UCSD-AML1 (cell line): ENCODE measurements around the gene TCF21.
"Not testable (repeated sequence)": the region's sequence is repeated elsewhere in the genome, so short reads cannot be mapped to it uniquely, and the experiment has no call there.

Experiments used
- DNase-seq: peaks from one replicate; lab custom pipeline; 2025; ENCODE audit not compliant: unreplicated experiment; lab: John Stamatoyannopoulos, UW

Gene TCF21

GRCh38 chr6:133888929-133889556, at the start of gene TCF21:
TSS of gene TCF21 (plus strand) at chr6:133889113. CDS start at chr6:133889398, 285 bp downstream.
- no peak for DNase-seq

- DNase-seq: no peak
These were observed 47.7 kb upstream of the TCF21 start for GRCh38 chr6:133841176-133841575.

GRCh38 chr6:133843098-133843497, 45.8 kb upstream of the TCF21 start:
- no peak for DNase-seq

GRCh38 chr6:133844709-133845108, 44.2 kb upstream of the TCF21 start:
- DNase-seq: no peak

- no peak for DNase-seq
These were observed 34.9 kb upstream of the TCF21 start for GRCh38 chr6:133854041-133854363.

GRCh38 chr6:133854364-133855275, 34.3 kb upstream of the TCF21 start:
- no peak for DNase-seq

- DNase-seq: no peak
These were observed 33.5 kb upstream of the TCF21 start for GRCh38 chr6:133855276-133855990.

GRCh38 chr6:133855991-133856370, 32.9 kb upstream of the TCF21 start:
- no peak for DNase-seq

- DNase-seq: no peak
These were observed 32.0 kb upstream of the TCF21 start for GRCh38 chr6:133856911-133857310.

GRCh38 chr6:133857696-133858095, 31.2 kb upstream of the TCF21 start:
- no peak for DNase-seq

GRCh38 chr6:133861337-133861736, 27.6 kb upstream of the TCF21 start:
- DNase-seq: not testable (repeated sequence)

GRCh38 chr6:133863228-133863627, 25.7 kb upstream of the TCF21 start:
- DNase-seq: no peak

- no peak for DNase-seq
These were observed 23.2 kb upstream of the TCF21 start for GRCh38 chr6:133865680-133866079.

GRCh38 chr6:133871131-133871530, 17.8 kb upstream of the TCF21 start:
- no peak for DNase-seq

- no peak for DNase-seq
These were observed 15.4 kb upstream of the TCF21 start for GRCh38 chr6:133873538-133873937.

- DNase-seq: no peak
These were observed 11.8 kb upstream of the TCF21 start for GRCh38 chr6:133877116-133877515.

- DNase-seq: no peak
These were observed 8.9 kb upstream of the TCF21 start for GRCh38 chr6:133880006-133880405.

- DNase-seq: no peak
These were observed 8.0 kb upstream of the TCF21 start for GRCh38 chr6:133880896-133881295.

GRCh38 chr6:133886104-133886775, 2.7 kb upstream of the TCF21 start:
- DNase-seq: no peak

GRCh38 chr6:133887156-133887879, 1.6 kb upstream of the TCF21 start:
- no peak for DNase-seq

- no peak for DNase-seq
These were observed 1.1 kb upstream of the TCF21 start for GRCh38 chr6:133887880-133888230.
